HG03060 (cell line): ENCODE results near the gene DLEU7.

ENCODE experiments used
- ATAC-seq: cut with Tn5 transposase; IDR thresholded peaks from one replicate; pipeline ENCODE4 v1.9.1; 2021; ENCODE audit warnings: low read depth, moderate number of reproducible peaks; ENCODE audit not compliant: unreplicated experiment

DLEU7 gene

GRCh38 chr13:50797091-50797490 lies 46.4 kb downstream of the DLEU7 start:
- no peak for ATAC-seq

- no peak for ATAC-seq
These were observed 47.0 kb downstream of the DLEU7 start for GRCh38 chr13:50796463-50796862.

GRCh38 chr13:50794226-50794625 lies 49.3 kb downstream of the DLEU7 start:
- ATAC-seq = no peak

- ATAC-seq = no peak
These were observed 50.5 kb downstream of the DLEU7 start for GRCh38 chr13:50793026-50793425.

GRCh38 chr13:50788551-50789210 lies 54.8 kb downstream of the DLEU7 start:
- ATAC-seq = no peak

GRCh38 chr13:50787316-50788195 lies 55.9 kb downstream of the DLEU7 start:
- ATAC-seq = no peak

- ATAC-seq = no peak
These were observed 59.7 kb downstream of the DLEU7 start for GRCh38 chr13:50783717-50784290.

GRCh38 chr13:50783066-50783465 lies 60.4 kb downstream of the DLEU7 start:
- no peak for ATAC-seq

GRCh38 chr13:50780201-50781015 lies 63.1 kb downstream of the DLEU7 start:
- no peak for ATAC-seq

GRCh38 chr13:50779443-50780200 lies 63.9 kb downstream of the DLEU7 start:
- ATAC-seq = no peak
